Prostate gland (tissue), 2 donors: ENCODE results near the gene SHISA4. TPM values are rescaled to one million over a fixed set of nuclear protein-coding genes. Genes with fewer than 3 reads are reported as not detected.
"Not testable (repeated sequence)": the region's sequence is repeated elsewhere in the genome, so short reads cannot be mapped to it uniquely, and the experiment has no call there.

ENCODE experiments used
- DNase-seq: peaks from one replicate; pipeline ENCODE4 v3.0.0-alpha.2; 2019; ENCODE audit warnings: low spot score
- H3K27ac ChIP-seq, 2 donors: fragments of 200-600 bp; sonication (generic); 2 replicates each; pipeline ENCODE4 v1.5.1; 2017 to 2019
- H3K27me3 ChIP-seq: fragments of 200-600 bp; sonication (generic); replicated peaks from 2 replicates; pipeline ENCODE4 v1.5.1; 2019; ENCODE audit not compliant: insufficient read depth
- H3K36me3 ChIP-seq, 2 donors: fragments of 200-600 bp; sonication (generic); 1 replicate in 1 of 2; 2 replicates in 1 of 2; pipeline versions ENCODE4 v1.5.1 to v1.8.1; 2017 to 2019
- H3K4me1 ChIP-seq: fragments of 200-600 bp; sonication (generic); replicated peaks from 2 replicates; pipeline ENCODE4 v1.5.1; 2019
- H3K4me3 ChIP-seq, 2 donors: fragments of 200-600 bp; sonication (generic); 2 replicates each; pipeline ENCODE4 v1.5.1; 2017 to 2019
- H3K9me3 ChIP-seq: fragments of 200-600 bp; sonication (generic); 2 replicates; pipeline ENCODE4 v1.5.1; 2017
- CTCF ChIP-seq, 4 experiments: fragments of 200-600 bp in 2 of 4; fragments of 450-650 bp in 2 of 4; sonication (generic) in 2 of 4; IDR thresholded peaks; 1 replicate in 3 of 4; 2 replicates in 1 of 4; pipeline ENCODE4 v1.5.1; 2016 to 2019; ENCODE audit warnings: antibody characterized with exemption in 4 of 4, mild to moderate bottlenecking in 2 of 4, moderate library complexity in 2 of 4
- POLR2A ChIP-seq: fragments of 450-650 bp; IDR thresholded peaks from one replicate; pipeline ENCODE4 v1.6.1; 2016; ENCODE audit warnings: antibody characterized with exemption, mild to moderate bottlenecking
- POLR2AphosphoS5 ChIP-seq: sonication (generic); formaldehyde crosslinking; IDR thresholded peaks from one replicate; pipeline ENCODE4 v1.6.1; 2017; ENCODE audit warnings: antibody characterized with exemption
- WGBS: methylation state at CpG from one replicate; pipeline ENCODE4 v1.1.5; 2018; 5-methylcytosine and 5-hydroxymethylcytosine counted together
- intact Hi-C: fragments of 100-400 bp; cut with DNase I; formaldehyde crosslinking; loops from one replicate; pipeline ENCODE4 v1.14.2; 2022
- total RNA-seq, 2 donors: library from RNA; depleted of rRNA; stranded (reverse); fragments of >200 nt; gene quantifications; one replicate each; pipeline ENCODE4 v1.1.0, GENCODE V29; 2016

SHISA4 gene
- total RNA-seq, 2 donors from 2014 or later = 24.5 to 61.9 TPM

DNA sequence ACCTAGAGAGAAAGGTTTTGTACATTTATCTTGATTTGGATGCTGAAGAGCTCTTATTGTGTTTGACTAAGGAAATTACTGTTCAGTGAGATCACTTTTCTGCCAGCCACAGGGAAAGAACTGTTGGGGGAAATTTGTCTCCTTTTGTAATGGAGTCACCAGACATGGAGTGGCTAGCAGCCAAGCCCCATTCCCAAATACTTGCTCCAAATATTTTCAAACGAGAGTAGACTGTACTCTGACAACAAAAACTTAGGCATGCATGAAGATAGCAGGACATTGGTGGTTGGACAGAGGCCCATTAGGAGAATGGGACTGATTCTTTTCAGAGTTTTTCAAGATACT is 38.7 kb upstream of the SHISA4 start:
- Histone ChIP-seq H3K27ac (no peak overlapping the region), H3K4me3 (no peak overlapping the region), H3K4me1 (no peaks in the 10 kb centered on the region), H3K9me3 (no peaks in the 10 kb centered on the region), H3K36me3 (peaks cover 0 to 21% of the 10 kb centered on the region in 2 donors), H3K27me3 (no peaks in the 10 kb centered on the region)
- 0% methylated on average over 1 of the region's 1 CpG for WGBS
- intact Hi-C loops = no loop called here
- TF ChIP-seq POLR2A (no peak), CTCF (IDR thresholded peaks at IDR 0.05) (no peak), POLR2AphosphoS5 (no peak)
- no peak for DNase-seq

- Histone ChIP-seq H3K36me3 (peaks cover 0 to 21% of the 10 kb centered on the region in 2 donors), H3K4me1 (no peaks in the 10 kb centered on the region), H3K27me3 (no peaks in the 10 kb centered on the region), H3K4me3 (no peak overlapping the region), H3K9me3 (no peaks in the 10 kb centered on the region), H3K27ac (no peak overlapping the region)
- intact Hi-C loops = no loop called here
- 60% methylated on average over 1 of the region's 1 CpG for WGBS
- TF ChIP-seq CTCF (IDR thresholded peaks at IDR 0.05) (no peak), POLR2AphosphoS5 (no peak), POLR2A (no peak)
- DNase-seq = no peak
Observed at GRCh38 chr1:201851949-201852348, 36.7 kb upstream of the SHISA4 start.

DNA sequence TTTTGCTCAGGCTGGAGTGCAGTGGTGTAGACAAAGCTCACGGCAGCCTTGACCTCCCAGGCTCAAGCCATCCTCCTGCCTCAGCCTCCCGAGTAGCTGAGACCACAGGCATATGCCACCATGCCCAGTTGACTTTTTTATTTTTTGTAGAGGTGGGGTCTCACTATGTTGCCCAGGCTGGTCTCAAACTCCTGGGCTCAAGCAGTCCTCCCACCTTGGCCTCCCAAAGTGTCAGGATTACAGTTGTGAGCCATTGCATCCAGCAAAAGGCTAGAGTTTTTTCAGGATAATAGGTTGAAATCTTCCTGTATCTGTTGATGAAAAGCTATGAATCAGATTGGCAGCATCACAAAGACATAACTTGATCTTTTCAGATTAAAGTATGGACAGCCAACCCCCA is 32.0 kb upstream of the SHISA4 start:
- H3K4me3 ChIP-seq, intact Hi-C loops, H3K27me3 ChIP-seq, H3K27ac ChIP-seq, H3K4me1 ChIP-seq, DNase-seq, H3K9me3 ChIP-seq: not testable (repeated sequence)
- H3K36me3 ChIP-seq = peaks cover 0 to 21% of the 10 kb centered on the region in 2 donors
- WGBS = 91% methylated on average over 2 of the region's 2 CpGs

GRCh38 chr1:201859424-201859823 is 29.3 kb upstream of the SHISA4 start:
- DNase-seq = no peak
- intact Hi-C loops = no loop called here
- no peak overlapping the region for H3K27ac ChIP-seq
- TF ChIP-seq POLR2AphosphoS5 = no peak
- TF ChIP-seq POLR2A = no peak
- TF ChIP-seq CTCF (IDR thresholded peaks at IDR 0.05) = no peak
- H3K36me3 ChIP-seq = peaks cover 0 to 4% of the 10 kb centered on the region in 2 donors
- no peaks in the 10 kb centered on the region for H3K9me3 ChIP-seq
- H3K4me3 ChIP-seq = no peak overlapping the region
- WGBS = 84% methylated on average over 5 of the region's 5 CpGs
- H3K27me3 ChIP-seq = no peaks in the 10 kb centered on the region
- no peaks in the 10 kb centered on the region for H3K4me1 ChIP-seq

GRCh38 chr1:201861448-201861847 is 27.2 kb upstream of the SHISA4 start:
- no peaks in the 10 kb centered on the region for H3K9me3 ChIP-seq
- H3K36me3 ChIP-seq = no peaks in the 10 kb centered on the region
- TF ChIP-seq POLR2AphosphoS5 (no peak), CTCF (IDR thresholded peaks at IDR 0.05) (no peak), POLR2A (no peak)
- intact Hi-C loops = no loop called here
- WGBS = 91% methylated on average over 7 of the region's 7 CpGs
- no peaks in the 10 kb centered on the region for H3K4me1 ChIP-seq
- no peak overlapping the region for H3K27ac ChIP-seq
- H3K4me3 ChIP-seq = no peak overlapping the region
- DNase-seq = no peak
- H3K27me3 ChIP-seq = no peaks in the 10 kb centered on the region
